H1 (cell line): ENCODE results near the gene GDAP2. TPM values are rescaled to one million over a fixed set of nuclear protein-coding genes. Genes with fewer than 3 reads are reported as not detected.

Source experiments
- CTCF ChIA-PET: fragments of 300-600 bp; sonication (Branson Sonifier 250); formaldehyde crosslinking; loops from one replicate; lab custom pipeline; 2021; ENCODE audit not compliant: partially characterized antibody; lab: Charles Lee
- POLR2A ChIA-PET: fragments of 300-600 bp; sonication (Branson Sonifier 250); formaldehyde crosslinking; loops from one replicate; lab custom pipeline; 2021; ENCODE audit warnings: inconsistent platforms; ENCODE audit not compliant: partially characterized antibody; lab: Charles Lee
- DNase-seq, 2 experiments: peaks; one replicate each; pipeline versions ENCODE4 v3.0.0 to v3.0.0-alpha.2; 2010 to 2022; ENCODE audit warnings: low spot score in 2 of 2, low read depth in 1 of 2, mixed read lengths in 1 of 2
- FAIRE-seq: peaks from 2 replicates; lab custom pipeline; 2011; peaks lifted over from hg19 to GRCh38; lab: Jason Lieb, UNC
- H2AFZ ChIP-seq: 2 replicates; pipeline ENCODE4 v1.8.1; 2012; ENCODE audit warnings: low read length, inconsistent platforms
- H2AK5ac ChIP-seq: 2 replicates; pipeline ENCODE4 v1.6.1; 2013; ENCODE audit warnings: low read depth, low read length
- H2BK120ac ChIP-seq: replicated peaks from 2 replicates; pipeline ENCODE3; 2013; ENCODE audit warnings: low read depth, low read length, inconsistent platforms
- H2BK12ac ChIP-seq: 2 replicates; pipeline ENCODE4 v1.6.1; 2013; ENCODE audit warnings: low read depth, low read length
- H2BK15ac ChIP-seq: 2 replicates; pipeline ENCODE4 v1.6.1; 2013; ENCODE audit warnings: low read length
- H2BK20ac ChIP-seq: 2 replicates; pipeline ENCODE4 v1.6.1; 2013; ENCODE audit warnings: low read length
- H2BK5ac ChIP-seq: 2 replicates; pipeline ENCODE4 v1.6.1; 2013; ENCODE audit warnings: low read depth, low read length
- H3K14ac ChIP-seq: 2 replicates; pipeline ENCODE4 v1.6.1; 2013; ENCODE audit warnings: inconsistent platforms; ENCODE audit not compliant: insufficient read length
- H3K18ac ChIP-seq: 2 replicates; pipeline ENCODE4 v1.6.1; 2013; ENCODE audit warnings: low read length; ENCODE audit errors: extremely low read depth
- H3K23ac ChIP-seq: 2 replicates; pipeline ENCODE4 v1.6.1; 2013; ENCODE audit warnings: inconsistent platforms; ENCODE audit not compliant: insufficient read length
- H3K23me2 ChIP-seq: 2 replicates; pipeline ENCODE4 v1.6.1; 2013; ENCODE audit warnings: low read depth, low read length
- H3K27ac ChIP-seq: 2 replicates; pipeline ENCODE4 v1.6.1; 2011; ENCODE audit warnings: low read depth, low read length, inconsistent platforms
- H3K27me3 ChIP-seq, 4 experiments: replicated peaks in 1 of 4; 1 replicate in 1 of 4; 2 replicates in 3 of 4; pipeline versions ENCODE4 v1.6.1 to v1.8.1; 2011 to 2013; ENCODE audit warnings: low read length in 3 of 4, mild to moderate bottlenecking in 3 of 4, inconsistent platforms in 2 of 4, mixed read lengths in 2 of 4, moderate library complexity in 1 of 4; ENCODE audit not compliant: control insufficient read depth in 3 of 4, insufficient read depth in 3 of 4; ENCODE audit errors: extremely low read depth in 1 of 4
- H3K36me3 ChIP-seq, 4 experiments: 2 replicates each; pipeline versions ENCODE4 v1.6.1 to v1.8.1; 2011 to 2013; ENCODE audit warnings: mild to moderate bottlenecking in 4 of 4, low read length in 3 of 4, moderate library complexity in 2 of 4, control low read depth in 1 of 4, inconsistent platforms in 1 of 4; ENCODE audit not compliant: insufficient read depth in 4 of 4, control insufficient read depth in 2 of 4
- H3K4ac ChIP-seq: replicated peaks from 2 replicates; pipeline ENCODE3; 2013; ENCODE audit warnings: low read length, low read depth, mixed read lengths, inconsistent platforms; ENCODE audit not compliant: insufficient read length
- H3K4me1 ChIP-seq, 4 experiments: replicated peaks in 1 of 4; 1 replicate in 1 of 4; 2 replicates in 3 of 4; pipeline versions ENCODE4 v1.6.1 to v1.8.1; 2011 to 2013; ENCODE audit warnings: low read length in 3 of 4, inconsistent platforms in 2 of 4, mixed read lengths in 1 of 4; ENCODE audit not compliant: insufficient read depth in 4 of 4, control insufficient read depth in 3 of 4
- H3K4me2 ChIP-seq, 2 experiments: 2 replicates each; pipeline versions ENCODE4 v1.6.1 to v1.8.1; 2011 to 2013; ENCODE audit warnings: low read depth in 2 of 2, low read length in 2 of 2, control low read depth in 1 of 2, inconsistent platforms in 1 of 2, mild to moderate bottlenecking in 1 of 2; ENCODE audit not compliant: insufficient read depth in 1 of 2
- H3K4me3 ChIP-seq, 4 experiments: fragments of 200-600, 300-600 bp in 1 of 4; sonication (generic), shearing (Covaris generic), sonication (Bioruptor Twin) in 1 of 4; 2 replicates each; pipeline versions ENCODE4 v1.5.1 to v1.8.1; 2011 to 2016; ENCODE audit warnings: low read length in 4 of 4, low read depth in 3 of 4, control low read depth in 2 of 4, inconsistent platforms in 2 of 4, mild to moderate bottlenecking in 2 of 4, mixed read lengths in 1 of 4, moderate library complexity in 1 of 4; ENCODE audit not compliant: insufficient read depth in 2 of 4; ENCODE audit errors: extremely low read depth in 1 of 4
- H3K56ac ChIP-seq: replicated peaks from 2 replicates; pipeline ENCODE3; 2013; ENCODE audit warnings: low read depth, mild to moderate bottlenecking, mixed read lengths, low read length, inconsistent platforms; ENCODE audit not compliant: insufficient read length
- H3K79me1 ChIP-seq: 2 replicates; pipeline ENCODE4 v1.6.1; 2013; ENCODE audit warnings: low read depth, low read length, control low read depth
- H3K79me2 ChIP-seq, 2 experiments: 2 replicates each; pipeline versions ENCODE4 v1.6.1 to v1.8.1; 2012 to 2013; ENCODE audit warnings: low read length in 2 of 2, mild to moderate bottlenecking in 2 of 2, inconsistent platforms in 1 of 2; ENCODE audit not compliant: insufficient read depth in 2 of 2, control insufficient read depth in 1 of 2
- H3K9ac ChIP-seq, 4 experiments: replicated peaks in 1 of 4; 1 replicate in 1 of 4; 2 replicates in 3 of 4; pipeline versions ENCODE4 v1.6.1 to v1.8.1; 2011 to 2013; ENCODE audit warnings: low read depth in 3 of 4, low read length in 3 of 4, control low read depth in 2 of 4, mild to moderate bottlenecking in 2 of 4, moderate library complexity in 2 of 4, inconsistent platforms in 1 of 4; ENCODE audit errors: extremely low read depth in 1 of 4
- H3K9me3 ChIP-seq, 2 experiments: 2 replicates each; pipeline versions ENCODE4 v1.6.1 to v1.8.1; 2012 to 2013; ENCODE audit warnings: mild to moderate bottlenecking in 2 of 2, moderate library complexity in 2 of 2, control low read depth in 1 of 2, inconsistent platforms in 1 of 2, low read depth in 1 of 2, low read length in 1 of 2, mixed read lengths in 1 of 2; ENCODE audit not compliant: insufficient read depth in 2 of 2
- H4K20me1 ChIP-seq, 2 experiments: replicated peaks in 1 of 2; 2 replicates each; pipeline versions ENCODE3 to v1.8.1; 2011 to 2013; ENCODE audit warnings: inconsistent platforms in 2 of 2, low read length in 2 of 2, mild to moderate bottlenecking in 1 of 2; ENCODE audit not compliant: insufficient read depth in 2 of 2, control insufficient read depth in 1 of 2
- H4K5ac ChIP-seq: 2 replicates; pipeline ENCODE4 v1.6.1; 2013; ENCODE audit warnings: low read length, low read depth, mixed read lengths, inconsistent platforms; ENCODE audit not compliant: insufficient read length
- H4K8ac ChIP-seq: 2 replicates; pipeline ENCODE4 v1.8.0; 2013; ENCODE audit warnings: mild to moderate bottlenecking, moderate library complexity, low read length, inconsistent platforms; ENCODE audit not compliant: insufficient read depth; ENCODE audit errors: extremely low read depth
- H4K91ac ChIP-seq: replicated peaks from 2 replicates; pipeline ENCODE3; 2013; ENCODE audit warnings: low read length, mixed read lengths, inconsistent platforms; ENCODE audit not compliant: insufficient read length
- CREB1 ChIP-seq: IDR thresholded peaks from 2 replicates; pipeline ENCODE4 v1.6.1; 2012; ENCODE audit warnings: inconsistent platforms
- TEAD4 ChIP-seq: IDR thresholded peaks from 2 replicates; pipeline ENCODE4 v1.6.1; 2012; ENCODE audit warnings: low read depth, low read length, inconsistent platforms, mixed read lengths
- WGBS, 2 experiments: shearing (Covaris generic) in 1 of 2; methylation state at CpG; one replicate each; pipeline versions ENCODE4 v1.1.6 to v1.1.7; 2013 to 2015; ENCODE audit warnings: low lambda C conversion rate in 2 of 2, mixed read lengths in 2 of 2, inconsistent platforms in 1 of 2, low coverage in 1 of 2, missing lambda C conversion rate in 1 of 2; ENCODE audit not compliant: insufficient replicate concordance in 2 of 2, insufficient coverage in 1 of 2, insufficient read length in 1 of 2; ENCODE audit errors: extremely low coverage in 1 of 2, missing lambda C conversion rate in 1 of 2; 5-methylcytosine and 5-hydroxymethylcytosine counted together
- polyA plus RNA-seq, 7 experiments: library from polyadenylated mRNA; depleted of rRNA in 3 of 7; stranded (reverse) in 5 of 7; unstranded in 2 of 7; fragments of >200 nt in 5 of 7; fragments of 200-250 nt in 2 of 7; gene quantifications; 1 replicate in 5 of 7; 2 replicates in 1 of 7; 4 replicates in 1 of 7; pipeline versions ENCODE4 v1.2.1 to v1.2.3, GENCODE V29; 2011 to 2013; ENCODE audit warnings: missing spikeins in 2 of 7, mixed read lengths in 2 of 7
- total RNA-seq: library from RNA; stranded (reverse); fragmentation: NEBNext Ultra II Directional; extraction: Animal tissue kit (Norgen Biotek cat#: 25700); gene quantifications from 2 replicates; pipeline ENCODE4 v1.2.1, GENCODE V29; 2021

The GDAP2 gene
- total and polyA plus RNA-seq, 2 of the 8 experiments (the other 6 are each of a cell fraction or from before 2014, with no cell fraction given): 8.6 to 27.8 TPM

GRCh38 chr1:117838911-117839310, 90.5 kb downstream of the GDAP2 start:
- WGBS, 2 experiments: 95% methylated on average over 3 of the region's 3 CpGs; no CpG with 5 or more reads in 1 of the 2 experiments

More at GRCh38 chr1:117838911-117839310, 90.5 kb downstream of the GDAP2 start:
- Histone ChIP-seq H3K23me2 (no peaks in the 10 kb centered on the region), H3K9ac (no peak overlapping the region), H3K4me3 (no peak overlapping the region), H3K79me2 (no peaks in the 10 kb centered on the region), H3K36me3 (no peaks in the 10 kb centered on the region), H4K8ac (no peak overlapping the region), H2BK15ac (no peak overlapping the region)
- TF ChIP-seq CREB1: no peak
- TF ChIP-seq TEAD4: no peak
- TF ChIP-seq, all 59 proteins: peak for 0
- Histone ChIP-seq H2AK5ac (no peak overlapping the region), H3K9me3 (no peaks in the 10 kb centered on the region), H3K79me1 (no peaks in the 10 kb centered on the region), H2AFZ (no peak overlapping the region), H4K20me1 (no peaks in the 10 kb centered on the region), H3K14ac (no peak overlapping the region), H4K91ac (no peak overlapping the region), H4K5ac (no peak overlapping the region), H2BK20ac (no peak overlapping the region), H3K4ac (no peak overlapping the region), H3K23ac (no peak overlapping the region), H3K4me1 (no peaks in the 10 kb centered on the region), H3K56ac (no peak overlapping the region), H3K27me3 (no peaks in the 10 kb centered on the region), H2BK120ac (no peak overlapping the region), H2BK12ac (no peak overlapping the region), H3K18ac (no peak overlapping the region), H3K27ac (no peak overlapping the region), H2BK5ac (no peak overlapping the region), H3K4me2 (no peak overlapping the region)
- ChIA-PET POLR2A (interaction anchor here (0.6 kb wide), 1 partner anchor 749 kb away, joined by 6 read pairs; no protein-coding TSS in a partner anchor), CTCF (interaction anchor here (1.1 kb wide), 1 partner anchor 80 kb away, joined by 3 read pairs; no protein-coding TSS in a partner anchor)
- FAIRE-seq (no peak), DNase-seq (no peak)
